B cell (primary cell): ENCODE measurements around the gene FLAD1. TPM values are rescaled to one million over a fixed set of nuclear protein-coding genes. Genes with fewer than 3 reads are reported as not detected.

Source experiments
- ATAC-seq: fragments of 200-7000 bp; cut with Tn5 transposase; one replicate; pipeline ENCODE4 v1.10.0; 2021; ENCODE audit warnings: low read depth, mild to moderate bottlenecking, moderate number of reproducible peaks, moderate library complexity
- CTCF ChIA-PET: fragments of 350-600 bp; sonication (Branson Sonifier 250); formaldehyde crosslinking; loops from one replicate; lab custom pipeline; 2021; ENCODE audit warnings: antibody characterized with exemption, inconsistent platforms; lab: Charles Lee
- POLR2A ChIA-PET: fragments of 350-600 bp; sonication (Branson Sonifier 250); formaldehyde crosslinking; loops from one replicate; lab custom pipeline; 2021; ENCODE audit warnings: antibody characterized with exemption; lab: Charles Lee
- DNase-seq: peaks from one replicate; pipeline ENCODE4 v3.0.0; 2013
- H2AFZ ChIP-seq: 2 replicates; pipeline ENCODE4 v1.6.1; 2012; ENCODE audit warnings: mild to moderate bottlenecking, low read depth, low read length; ENCODE audit not compliant: insufficient read depth, poor library complexity, severe bottlenecking
- H3K27ac ChIP-seq, 2 donors: 1 replicate in 1 of 2; 2 replicates in 1 of 2; pipeline ENCODE4 v1.5.1; 2012 to 2013; ENCODE audit warnings: low read length in 2 of 2, mild to moderate bottlenecking in 2 of 2, moderate library complexity in 1 of 2
- H3K27me3 ChIP-seq, 4 experiments: fragments of 200-600 bp in 1 of 4; sonication (generic) in 1 of 4; replicated peaks in 1 of 4; 1 replicate in 2 of 4; 2 replicates in 2 of 4; pipeline versions ENCODE4 v1.6.1 to v1.7.0; 2013 to 2016; ENCODE audit warnings: low read length in 3 of 4, mild to moderate bottlenecking in 2 of 4, mixed read lengths in 1 of 4, moderate library complexity in 1 of 4; ENCODE audit not compliant: insufficient read depth in 4 of 4, control insufficient read depth in 3 of 4; ENCODE audit errors: control extremely low read depth in 1 of 4
- H3K36me3 ChIP-seq, 2 experiments: replicated peaks in 1 of 2; 1 replicate in 1 of 2; 2 replicates in 1 of 2; pipeline versions ENCODE4 v1.6.1 to v1.7.1; 2013; ENCODE audit warnings: low read length in 1 of 2; ENCODE audit not compliant: insufficient read depth in 2 of 2, control insufficient read depth in 1 of 2; ENCODE audit errors: control extremely low read depth in 1 of 2, extremely low read depth in 1 of 2
- H3K4me1 ChIP-seq, 2 donors: fragments of 200-600 bp in 1 of 2; sonication (generic) in 1 of 2; 1 replicate in 1 of 2; 2 replicates in 1 of 2; pipeline versions ENCODE4 v1.5.1 to v1.6.1; 2013 to 2017; ENCODE audit warnings: low read length in 2 of 2; ENCODE audit not compliant: control insufficient read depth in 2 of 2, insufficient read depth in 2 of 2
- H3K4me2 ChIP-seq: replicated peaks from 2 replicates; pipeline ENCODE3; 2012; ENCODE audit warnings: mild to moderate bottlenecking, low read depth, low read length; ENCODE audit not compliant: poor library complexity, severe bottlenecking
- H3K4me3 ChIP-seq, 5 experiments: fragments of 200-600 bp in 1 of 5; sonication (generic) in 1 of 5; 1 replicate in 3 of 5; 2 replicates in 2 of 5; pipeline versions ENCODE4 v1.5.1 to v1.7.0; 2011 to 2016; ENCODE audit warnings: low read length in 4 of 5, mild to moderate bottlenecking in 4 of 5, low read depth in 2 of 5, control low read depth in 1 of 5, moderate library complexity in 1 of 5; ENCODE audit not compliant: insufficient read depth in 1 of 5; ENCODE audit errors: control extremely low read depth in 1 of 5, extremely low read depth in 1 of 5
- H3K79me2 ChIP-seq: fragments of 200-600 bp; sonication (generic); one replicate; pipeline ENCODE4 v1.6.0; 2016; ENCODE audit warnings: low read length; ENCODE audit not compliant: control insufficient read depth, insufficient read depth
- H3K9ac ChIP-seq: fragments of 200-600 bp; sonication (generic); 2 replicates; pipeline ENCODE4 v1.6.1; 2017; ENCODE audit warnings: mild to moderate bottlenecking, low read length, moderate library complexity
- H3K9me3 ChIP-seq, 3 donors: one replicate each; pipeline versions ENCODE4 v1.6.1 to v1.7.1; 2013; ENCODE audit warnings: low read length in 2 of 3; ENCODE audit not compliant: control insufficient read depth in 2 of 3, insufficient read depth in 1 of 3; ENCODE audit errors: control extremely low read depth in 1 of 3
- H4K20me1 ChIP-seq: 2 replicates; pipeline ENCODE4 v1.6.0; 2012; ENCODE audit warnings: mild to moderate bottlenecking, low read length; ENCODE audit not compliant: insufficient read depth, control insufficient read depth, poor library complexity, severe bottlenecking
- H3K27ac Mint-ChIP-seq: one replicate; pipeline ENCODE4 v1.8.0; 2021; ENCODE audit warnings: mixed read lengths
- H3K27me3 Mint-ChIP-seq: one replicate; pipeline ENCODE4 v1.8.0; 2021; ENCODE audit warnings: mixed read lengths
- H3K4me1 Mint-ChIP-seq: one replicate; pipeline ENCODE4 v1.8.0; 2021; ENCODE audit warnings: mixed read lengths
- H3K4me3 Mint-ChIP-seq: one replicate; pipeline ENCODE4 v1.8.0; 2021; ENCODE audit warnings: mixed read lengths
- H3K9me3 Mint-ChIP-seq: one replicate; pipeline ENCODE4 v1.8.0; 2022; ENCODE audit warnings: mixed read lengths; ENCODE audit not compliant: insufficient read depth
- EZH2 ChIP-seq: IDR thresholded peaks from 2 replicates; pipeline ENCODE4 v1.6.1; 2012; ENCODE audit warnings: borderline replicate concordance, low read depth, mild to moderate bottlenecking, moderate library complexity, low read length; ENCODE audit not compliant: insufficient read depth, poor library complexity, severe bottlenecking
- WGBS: methylation state at CpG from one replicate; pipeline ENCODE4 v1.1.5; 2013; ENCODE audit warnings: missing lambda C conversion rate; ENCODE audit not compliant: insufficient coverage; 5-methylcytosine and 5-hydroxymethylcytosine counted together
- intact Hi-C: fragments of 100-400 bp; cut with micrococcal nuclease; formaldehyde crosslinking; loops from one replicate; pipeline ENCODE4 v1.10.0; 2022
- polyA plus RNA-seq: library from polyadenylated mRNA; depleted of rRNA; stranded (reverse); fragments of >200 nt; gene quantifications from 2 replicates; pipeline ENCODE4 v1.2.3, GENCODE V29; 2012
- total RNA-seq, 2 donors: library from RNA; stranded (reverse); fragments of 120-200 nt in 1 of 2; gene quantifications; 1 replicate in 1 of 2; 2 replicates in 1 of 2; pipeline versions ENCODE4 v1.2.3 to v1.2.4, GENCODE V29; 2013 to 2022
- TF ChIP-seq, protein P1 (sequence below): fragments of 200-600 bp; IDR thresholded peaks from one replicate; pipeline ENCODE4 v1.8.0; 2022; ENCODE audit warnings: antibody characterized with exemption, mild to moderate bottlenecking

FLAD1 gene
- total and polyA plus RNA-seq, 2 donors (not counting 1 experiment from before 2014, with no cell fraction given): 51.4 to 83.0 TPM

DNA sequence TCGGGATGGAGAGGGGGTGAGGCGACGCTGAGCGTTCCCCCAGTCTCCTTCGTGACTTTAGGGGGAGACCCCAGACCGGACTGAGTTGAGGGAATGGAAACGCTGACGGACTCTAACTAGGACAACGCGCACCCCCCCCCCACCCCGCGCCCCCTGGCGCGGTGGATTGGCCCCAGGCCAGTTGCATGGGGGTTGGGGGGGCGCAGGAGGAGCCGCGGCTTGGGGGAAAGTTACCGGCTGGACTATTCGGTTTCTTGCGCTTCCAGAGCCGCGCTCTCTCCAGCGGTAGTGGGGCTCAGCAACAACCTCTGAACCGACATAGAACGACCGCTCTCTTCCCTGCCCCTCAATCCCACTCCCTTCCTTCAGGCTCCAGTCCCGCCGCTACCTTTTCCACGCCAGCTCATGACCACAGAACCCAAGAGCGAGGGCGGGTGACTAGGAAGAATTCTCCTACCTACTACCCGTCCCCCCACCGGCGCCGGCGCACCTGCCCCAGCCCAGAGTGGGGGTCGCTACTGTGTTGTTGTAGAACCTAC, 20.2 kb downstream of the FLAD1 start:
- Mint-ChIP-seq H3K4me1 (peaks cover 56% of the 10 kb centered on the region), H3K4me3 (peak overlapping the region; percentile 90), H3K27me3 (no peaks in the 10 kb centered on the region), H3K27ac (peak overlapping the region; percentile 94), H3K9me3 (no peaks in the 10 kb centered on the region)
- H3K27me3 ChIP-seq: no peaks in the 10 kb centered on the region
- ChIA-PET POLR2A (interaction anchor here (1.1 to 7.4 kb wide), 2 partner anchors 12 to 1013 kb away, joined by 3 to 74 read pairs; partner anchors contain the start of gene RPS27), CTCF (interaction anchor here (0.7 to 18.4 kb wide), 3 partner anchors 11 to 59 kb away, joined by 3 to 295 read pairs (median 4); partner anchors contain the start of gene PBXIP1)
- peaks cover 23% of the 10 kb centered on the region for H4K20me1 ChIP-seq
- peak; percentile 49 for DNase-seq
- H3K4me1 ChIP-seq: peaks cover 55 to 64% of the 10 kb centered on the region in 2 donors
- peak overlapping the region; percentile 94 for H3K9ac ChIP-seq
- WGBS: 2% methylated on average over 26 of the region's 37 CpGs
- no peaks in the 10 kb centered on the region for H3K36me3 ChIP-seq
- H3K4me2 ChIP-seq: peak overlapping the region; percentile 96
- no peaks in the 10 kb centered on the region for H3K9me3 ChIP-seq
- peaks cover 56% of the 10 kb centered on the region for H3K79me2 ChIP-seq
- no peak for ATAC-seq
- peak overlapping the region; percentile 59 to 81 for H3K27ac ChIP-seq
- intact Hi-C loops: loop anchor here (5.0 kb wide), 3 partner anchors 396 to 676 kb away; partner anchors contain the start of genes ADAR, ATP8B2 and UBE2Q1
- peak overlapping the region; percentile 84 to 98 (median 93) for H3K4me3 ChIP-seq
- peak overlapping the region; percentile 59 for H2AFZ ChIP-seq
- TF ChIP-seq, protein P1, sequence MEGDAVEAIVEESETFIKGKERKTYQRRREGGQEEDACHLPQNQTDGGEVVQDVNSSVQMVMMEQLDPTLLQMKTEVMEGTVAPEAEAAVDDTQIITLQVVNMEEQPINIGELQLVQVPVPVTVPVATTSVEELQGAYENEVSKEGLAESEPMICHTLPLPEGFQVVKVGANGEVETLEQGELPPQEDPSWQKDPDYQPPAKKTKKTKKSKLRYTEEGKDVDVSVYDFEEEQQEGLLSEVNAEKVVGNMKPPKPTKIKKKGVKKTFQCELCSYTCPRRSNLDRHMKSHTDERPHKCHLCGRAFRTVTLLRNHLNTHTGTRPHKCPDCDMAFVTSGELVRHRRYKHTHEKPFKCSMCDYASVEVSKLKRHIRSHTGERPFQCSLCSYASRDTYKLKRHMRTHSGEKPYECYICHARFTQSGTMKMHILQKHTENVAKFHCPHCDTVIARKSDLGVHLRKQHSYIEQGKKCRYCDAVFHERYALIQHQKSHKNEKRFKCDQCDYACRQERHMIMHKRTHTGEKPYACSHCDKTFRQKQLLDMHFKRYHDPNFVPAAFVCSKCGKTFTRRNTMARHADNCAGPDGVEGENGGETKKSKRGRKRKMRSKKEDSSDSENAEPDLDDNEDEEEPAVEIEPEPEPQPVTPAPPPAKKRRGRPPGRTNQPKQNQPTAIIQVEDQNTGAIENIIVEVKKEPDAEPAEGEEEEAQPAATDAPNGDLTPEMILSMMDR: no peak
- TF ChIP-seq EZH2: no peak
